Measurements from ENCODE around the gene ZNF808. TPM values are rescaled to one million over a fixed set of nuclear protein-coding genes. Genes with fewer than 3 reads are reported as not detected.
A peak's percentile ranks its signal among the peaks of the same experiment; 100 is the strongest.
"Not testable (repeated sequence)": the region's sequence is repeated elsewhere in the genome, so short reads cannot be mapped to it uniquely, and the experiment has no call there.

ZNF808 gene
- total RNA-seq, 1 experiment from 2014 or later: 35.7 TPM

GRCh38 chr19:52484111-52484743 is 43.2 kb upstream of the ZNF808 start:
- H3K9ac ChIP-seq (ENCODE audit: extremely low read depth, insufficient read length, low read length); H3K23ac ChIP-seq (ENCODE audit: insufficient read length, low read depth, low read length); H4K91ac ChIP-seq (ENCODE audit: insufficient read length, low read depth, low read length); H3K23me2 ChIP-seq (ENCODE audit: insufficient read length, low read depth, low read length, poor library complexity, severe bottlenecking); H3K4ac ChIP-seq (ENCODE audit: low read depth, low read length); H4K5ac ChIP-seq (ENCODE audit: insufficient read length, low read depth, low read length); H2AK5ac ChIP-seq (ENCODE audit: insufficient read length, low read length); H3K14ac ChIP-seq (ENCODE audit: insufficient read depth, low read length); H3K56ac ChIP-seq (ENCODE audit: insufficient read length, low read depth, low read length); H3K27me3 Mint-ChIP-seq (ENCODE audit: low read depth); H4K20me1 ChIP-seq (ENCODE audit: control insufficient read depth, insufficient read depth, insufficient read length); H2AFZ ChIP-seq (ENCODE audit: low read length); H3K4me1 ChIP-seq (ENCODE audit: insufficient read depth, low read length); H3K27ac ChIP-seq (ENCODE audit: insufficient read length, low read depth, low read length); H2BK15ac ChIP-seq (ENCODE audit: low read depth, low read length); H2BK120ac ChIP-seq (ENCODE audit: low read depth, low read length, poor library complexity, severe bottlenecking); H3K18ac ChIP-seq (ENCODE audit: insufficient read length, low read depth, low read length); H4K8ac ChIP-seq (replicated peaks; ENCODE audit: insufficient read length, low read depth, low read length); H3T11ph ChIP-seq (ENCODE audit: low read length); H3K27me3 ChIP-seq (ENCODE audit: insufficient read depth, low read length); H3K79me1 ChIP-seq (ENCODE audit: insufficient read depth, low read depth, low read length, poor library complexity, severe bottlenecking); DNase-seq; H2BK12ac ChIP-seq (ENCODE audit: insufficient read length, low read depth, low read length); H2BK20ac ChIP-seq (ENCODE audit: low read depth, low read length, poor library complexity, severe bottlenecking); H3K4me2 ChIP-seq (ENCODE audit: insufficient read depth, insufficient read length, low read length); H3K79me2 ChIP-seq (ENCODE audit: insufficient read depth, low read length); H2BK5ac ChIP-seq (ENCODE audit: insufficient read length, low read length): not testable (repeated sequence)
- Mint-ChIP-seq H3K4me1 (peaks cover 31 to 37% of the 10 kb centered on the region in 2 experiments), H3K27ac (peak overlapping the region in 2 of 3 experiments; percentile 61 to 83; a peak in 3 of 7 replicates), H3K4me3 (peak overlapping the region in 1 of 2 experiments; percentile 44; a peak in 2 of 5 replicates), H3K9me3 (peaks cover 63 to 75% of the 10 kb centered on the region in 2 experiments), H3K36me3 (ENCODE audit: insufficient read depth in 1 of 3, low read depth in 3 of 3) (peaks cover 8 to 13% (median 11%) of the 10 kb centered on the region in 3 experiments; a peak in 6 of 7 replicates)
- H3K9me3 ChIP-seq (ENCODE audit: control insufficient read depth, low read depth, low read length): peaks cover 12% of the 10 kb centered on the region
- WGBS (ENCODE audit: extremely low coverage, insufficient read length, low lambda C conversion rate): no CpG with 5 or more reads among the region's 7 CpGs

GRCh38 chr19:52485064-52485463 is 42.4 kb upstream of the ZNF808 start:
- not testable (repeated sequence) for H3K4me1 ChIP-seq (ENCODE audit: insufficient read depth, low read length); H4K5ac ChIP-seq (ENCODE audit: insufficient read length, low read depth, low read length); H4K20me1 ChIP-seq (ENCODE audit: control insufficient read depth, insufficient read depth, insufficient read length); H2AK5ac ChIP-seq (ENCODE audit: insufficient read length, low read length); H3K79me1 ChIP-seq (ENCODE audit: insufficient read depth, low read depth, low read length, poor library complexity, severe bottlenecking); H2BK120ac ChIP-seq (ENCODE audit: low read depth, low read length, poor library complexity, severe bottlenecking); H3K9ac ChIP-seq (ENCODE audit: extremely low read depth, insufficient read length, low read length); H3K79me2 ChIP-seq (ENCODE audit: insufficient read depth, low read length); H3K27me3 ChIP-seq (ENCODE audit: insufficient read depth, low read length); H3T11ph ChIP-seq (ENCODE audit: low read length); H2BK20ac ChIP-seq (ENCODE audit: low read depth, low read length, poor library complexity, severe bottlenecking); H2BK5ac ChIP-seq (ENCODE audit: insufficient read length, low read length); H2BK12ac ChIP-seq (ENCODE audit: insufficient read length, low read depth, low read length); H3K23ac ChIP-seq (ENCODE audit: insufficient read length, low read depth, low read length); H3K27ac ChIP-seq (ENCODE audit: insufficient read length, low read depth, low read length); H3K4ac ChIP-seq (ENCODE audit: low read depth, low read length); H3K56ac ChIP-seq (ENCODE audit: insufficient read length, low read depth, low read length); H4K8ac ChIP-seq (replicated peaks; ENCODE audit: insufficient read length, low read depth, low read length); H3K27me3 Mint-ChIP-seq (ENCODE audit: low read depth); H3K23me2 ChIP-seq (ENCODE audit: insufficient read length, low read depth, low read length, poor library complexity, severe bottlenecking); H4K91ac ChIP-seq (ENCODE audit: insufficient read length, low read depth, low read length); H2BK15ac ChIP-seq (ENCODE audit: low read depth, low read length); H3K14ac ChIP-seq (ENCODE audit: insufficient read depth, low read length); H2AFZ ChIP-seq (ENCODE audit: low read length)
- Mint-ChIP-seq H3K4me3 (peak overlapping the region in 1 of 2 experiments; percentile 21; a peak in 2 of 5 replicates), H3K9me3 (peaks cover 63 to 69% of the 10 kb centered on the region in 2 experiments), H3K27ac (peak overlapping the region in 2 of 3 experiments; percentile 86 to 88; a peak in 6 of 7 replicates), H3K4me1 (peaks cover 31 to 37% of the 10 kb centered on the region in 2 experiments), H3K36me3 (ENCODE audit: insufficient read depth in 1 of 3, low read depth in 3 of 3) (peaks cover 8 to 13% (median 11%) of the 10 kb centered on the region in 3 experiments; a peak in 6 of 7 replicates)
- Histone ChIP-seq H3K9me3 (ENCODE audit: control insufficient read depth, low read depth, low read length) (peaks cover 12% of the 10 kb centered on the region), H3K4me2 (ENCODE audit: insufficient read depth, insufficient read length, low read length) (peak overlapping the region; percentile 29), H3K18ac (ENCODE audit: insufficient read length, low read depth, low read length) (peak overlapping the region; percentile 78)
- peak; percentile 50 for DNase-seq
- WGBS (ENCODE audit: extremely low coverage, insufficient read length, low lambda C conversion rate): no CpG with 5 or more reads among the region's 7 CpGs
